ENCODE results near the gene NRDE2. TPM values are rescaled to one million over a fixed set of nuclear protein-coding genes. Genes with fewer than 3 reads are reported as not detected.

NRDE2 gene
- total and polyA plus RNA-seq, 2 of the 4 experiments (the other 2 are of a cell fraction), result 4.5 to 9.3 TPM

GRCh38 chr14:90290337-90291011 lies 41.3 kb downstream of the NRDE2 start:
- Histone ChIP-seq H3K9ac (ENCODE audit: low read depth, low read length) (no peak overlapping the region), H2BK5ac (ENCODE audit: low read depth, low read length, poor library complexity, severe bottlenecking) (no peak overlapping the region), H3K36me3 (ENCODE audit: control insufficient read depth, insufficient read depth, low read length) (peaks cover 38% of the 10 kb centered on the region), H2AK5ac (ENCODE audit: low read depth, low read length) (no peak overlapping the region), H3K4me3 (ENCODE audit: insufficient read depth, low read depth, low read length) (no peak overlapping the region), H3K56ac (ENCODE audit: extremely low read depth, insufficient read depth, low read length) (no peak overlapping the region), H4K8ac (ENCODE audit: low read depth in 2 of 2, low read length in 2 of 2) (no peak overlapping the region), H2AFZ (replicated peaks; ENCODE audit: low read length, poor library complexity) (no peak overlapping the region), H3K23ac (ENCODE audit: low read depth, low read length) (no peak overlapping the region), H3K4me2 (ENCODE audit: low read depth, low read length) (no peak overlapping the region), H2BK15ac (ENCODE audit: low read depth, low read length) (no peak overlapping the region), H4K5ac (ENCODE audit: low read depth, low read length) (no peak overlapping the region), H2BK120ac (ENCODE audit: low read depth, low read length) (no peak overlapping the region), H2BK20ac (ENCODE audit: low read depth, low read length) (no peak overlapping the region), H3K4ac (ENCODE audit: low read depth, low read length) (no peak overlapping the region), H4K20me1 (ENCODE audit: insufficient read depth, low read length) (no peaks in the 10 kb centered on the region), H3K18ac (ENCODE audit: low read depth, low read length) (no peak overlapping the region), H3K79me1 (ENCODE audit: low read depth in 1 of 2, low read length in 2 of 2) (peaks cover 0 to 10% of the 10 kb centered on the region in 2 experiments; a peak in 2 of 4 replicates), H3K27me3 (ENCODE audit: control insufficient read depth, insufficient read depth, low read length) (no peaks in the 10 kb centered on the region), H4K91ac (ENCODE audit: insufficient read depth, low read depth, low read length) (no peak overlapping the region), H3K27ac (ENCODE audit: insufficient read depth, low read length) (no peak overlapping the region), H3K9me1 (ENCODE audit: insufficient read depth, low read length) (peaks cover 7% of the 10 kb centered on the region; the same call in 1 of the 2 replicates), H3K14ac (replicated peaks; ENCODE audit: low read depth, low read length) (no peak overlapping the region), H2AK9ac (replicated peaks; ENCODE audit: low read depth, low read length, poor library complexity) (no peak overlapping the region), H3K9me3 (ENCODE audit: control insufficient read depth, insufficient read depth, low read length) (no peaks in the 10 kb centered on the region; the same call in 1 of the 2 replicates), H3K4me1 (ENCODE audit: control insufficient read depth, insufficient read depth, low read length) (no peaks in the 10 kb centered on the region)
- DNase-seq (no peak), ATAC-seq (ENCODE audit: low read depth) (no peak)
- no TSS peak for BruUV-seq (replicated peaks)
- dilution Hi-C loops (cut with HindIII; ENCODE audit: low sequenced_read_pairs, unreplicated experiment) (no loop called here), in situ Hi-C loops (cut with MboI; ENCODE audit: low sequenced_read_pairs) (loop anchor here (25.0 kb wide), 1 partner anchor 872 kb away; no protein-coding TSS in a partner anchor), intact Hi-C loops (cut with micrococcal nuclease) (no loop called here)
- 80% methylated on average over 1 of the region's 6 CpGs; no CpG with 5 or more reads in 1 of the 2 experiments for WGBS, 2 experiments (ENCODE audit: extremely low coverage in 2 of 2, insufficient read length in 1 of 2)
- CTCF ChIA-PET, result interaction anchor here (2.4 kb wide), 1 partner anchor 8 kb away, joined by 7 read pairs; no protein-coding TSS in a partner anchor
- TF ChIP-seq MAFK (IDR thresholded peaks at IDR 0.05; ENCODE audit: low read depth, low read length) (no peak), CEBPB (IDR thresholded peaks at IDR 0.05; ENCODE audit: low read depth, low read length) (0 out of 2 replicates have a peak, but pooled peaks have one; percentile 33), USF2 (IDR thresholded peaks at IDR 0.05; ENCODE audit: low read depth, low read length) (no peak), FOS (IDR thresholded peaks at IDR 0.05; ENCODE audit: low read depth, low read length) (no peak), POLR2A (IDR thresholded peaks at IDR 0.05; ENCODE audit: low read depth, low read length) (no peak), RFX5 (IDR thresholded peaks at IDR 0.05; ENCODE audit: low read depth, low read length) (no peak), MAZ (IDR thresholded peaks at IDR 0.05; ENCODE audit: borderline replicate concordance, low read depth, low read length) (no peak), MXI1 (IDR thresholded peaks at IDR 0.05; ENCODE audit: borderline replicate concordance, low read depth, low read length) (no peak), RCOR1 (IDR thresholded peaks at IDR 0.05; ENCODE audit: insufficient replicate concordance, low read length) (no peak)
- POLR2A ChIA-PET (ENCODE audit: unreplicated experiment), result no interaction called here

Measured in IMR-90 (cell line).